Activated B cell treated with CpG ODN at 0.5 μM for 24 hours (primary cell): ENCODE data around the gene GPR26. TPM values are rescaled to one million over a fixed set of nuclear protein-coding genes. Genes with fewer than 3 reads are reported as not detected.
"Not testable (repeated sequence)": the region's sequence is repeated elsewhere in the genome, so short reads cannot be mapped to it uniquely, and the experiment has no call there.

Experiments used
- ATAC-seq: fragments of 200-7000 bp; cut with Tn5 transposase; one replicate; pipeline ENCODE4 v1.10.0; 2021; ENCODE audit warnings: low read depth, mild to moderate bottlenecking, moderate library complexity
- CTCF ChIA-PET: fragments of 350-600 bp; sonication (Branson Sonifier 250); formaldehyde crosslinking; loops from one replicate; lab custom pipeline; 2021; ENCODE audit warnings: antibody characterized with exemption; lab: Charles Lee
- POLR2A ChIA-PET: fragments of 350-600 bp; sonication (Branson Sonifier 250); formaldehyde crosslinking; loops from one replicate; lab custom pipeline; 2021; ENCODE audit warnings: antibody characterized with exemption; lab: Charles Lee
- DNase-seq: peaks from one replicate; pipeline ENCODE4 v3.0.0; 2022
- H3K27ac Mint-ChIP-seq: one replicate; pipeline ENCODE4 v1.8.0; 2020; ENCODE audit warnings: mixed read lengths
- H3K27me3 Mint-ChIP-seq: one replicate; pipeline ENCODE4 v1.8.0; 2021; ENCODE audit warnings: mixed read lengths
- H3K36me3 Mint-ChIP-seq: one replicate; pipeline ENCODE4 v1.8.0; 2021; ENCODE audit warnings: low read depth, mixed read lengths
- H3K4me1 Mint-ChIP-seq: one replicate; pipeline ENCODE4 v1.8.0; 2021; ENCODE audit warnings: mixed read lengths
- H3K4me3 Mint-ChIP-seq: one replicate; pipeline ENCODE4 v1.8.0; 2020; ENCODE audit warnings: mild to moderate bottlenecking, mixed read lengths
- H3K9me3 Mint-ChIP-seq: one replicate; pipeline ENCODE4 v1.8.0; 2020; ENCODE audit warnings: mixed read lengths
- CTCF ChIP-seq: fragments of 200-600 bp; IDR thresholded peaks from one replicate; pipeline ENCODE4 v1.8.0; 2022; ENCODE audit warnings: antibody characterized with exemption, mild to moderate bottlenecking
- intact Hi-C: fragments of 100-400 bp; cut with micrococcal nuclease; formaldehyde crosslinking; loops from one replicate; pipeline ENCODE4 v1.15.1; 2024
- total RNA-seq: library from RNA; stranded (reverse); gene quantifications from 2 replicates; pipeline ENCODE4 v1.2.3, GENCODE V29; 2022

The GPR26 gene
- total RNA-seq, 1 donor from 2014 or later: not detected

GRCh38 chr10:123722351-123722750 lies 56.2 kb downstream of the GPR26 start:
- peaks cover 2% of the 10 kb centered on the region for H3K9me3 Mint-ChIP-seq
- peaks cover 7% of the 10 kb centered on the region for H3K27me3 Mint-ChIP-seq
- H3K4me3 Mint-ChIP-seq: no peak overlapping the region
- ChIA-PET POLR2A (no interaction called here), CTCF (no interaction called here)
- no peaks in the 10 kb centered on the region for H3K4me1 Mint-ChIP-seq
- H3K27ac Mint-ChIP-seq: no peak overlapping the region
- DNase-seq: no peak
- no peak for ATAC-seq
- no peaks in the 10 kb centered on the region for H3K36me3 Mint-ChIP-seq
- intact Hi-C loops: no loop called here
- TF ChIP-seq CTCF: no peak

- H3K27ac Mint-ChIP-seq: no peak overlapping the region
- CTCF ChIA-PET: no interaction called here
- no peaks in the 10 kb centered on the region for H3K36me3 Mint-ChIP-seq
- ATAC-seq (no peak), DNase-seq (no peak)
- POLR2A ChIA-PET: no interaction called here
- no peak for TF ChIP-seq CTCF
- intact Hi-C loops: no loop called here
- no peaks in the 10 kb centered on the region for H3K9me3 Mint-ChIP-seq
- H3K4me1 Mint-ChIP-seq: no peaks in the 10 kb centered on the region
- H3K4me3 Mint-ChIP-seq: no peak overlapping the region
- peaks cover 4% of the 10 kb centered on the region for H3K27me3 Mint-ChIP-seq
These were observed 58.6 kb downstream of the GPR26 start for GRCh38 chr10:123724747-123725146.

GRCh38 chr10:123726381-123726780 lies 60.2 kb downstream of the GPR26 start:
- ATAC-seq (no peak), DNase-seq (no peak)
- POLR2A ChIA-PET: no interaction called here
- no peak overlapping the region for H3K4me3 Mint-ChIP-seq
- intact Hi-C loops: no loop called here
- H3K27me3 Mint-ChIP-seq: peaks cover 4% of the 10 kb centered on the region
- no peaks in the 10 kb centered on the region for H3K36me3 Mint-ChIP-seq
- TF ChIP-seq CTCF: no peak
- no peaks in the 10 kb centered on the region for H3K9me3 Mint-ChIP-seq
- H3K4me1 Mint-ChIP-seq: no peaks in the 10 kb centered on the region
- H3K27ac Mint-ChIP-seq: no peak overlapping the region
- CTCF ChIA-PET: no interaction called here

- H3K27ac Mint-ChIP-seq: no peak overlapping the region
- no peaks in the 10 kb centered on the region for H3K4me1 Mint-ChIP-seq
- no peak for DNase-seq
- no peak for ATAC-seq
- no peak for TF ChIP-seq CTCF
- peaks cover 4% of the 10 kb centered on the region for H3K27me3 Mint-ChIP-seq
- no peaks in the 10 kb centered on the region for H3K9me3 Mint-ChIP-seq
- H3K36me3 Mint-ChIP-seq: no peaks in the 10 kb centered on the region
- no peak overlapping the region for H3K4me3 Mint-ChIP-seq
- POLR2A ChIA-PET: no interaction called here
- intact Hi-C loops: no loop called here
- CTCF ChIA-PET: no interaction called here
These were observed 60.7 kb downstream of the GPR26 start for GRCh38 chr10:123726836-123727235.

GRCh38 chr10:123729523-123729922 lies 63.4 kb downstream of the GPR26 start:
- Mint-ChIP-seq H3K9me3 (no peaks in the 10 kb centered on the region), H3K4me3 (no peak overlapping the region), H3K27ac (no peak overlapping the region), H3K27me3 (peaks cover 4% of the 10 kb centered on the region), H3K36me3 (no peaks in the 10 kb centered on the region), H3K4me1 (no peaks in the 10 kb centered on the region)
- CTCF ChIA-PET: no interaction called here
- ATAC-seq: no peak
- no peak for TF ChIP-seq CTCF
- intact Hi-C loops: no loop called here
- no peak for DNase-seq
- POLR2A ChIA-PET: no interaction called here

DNA sequence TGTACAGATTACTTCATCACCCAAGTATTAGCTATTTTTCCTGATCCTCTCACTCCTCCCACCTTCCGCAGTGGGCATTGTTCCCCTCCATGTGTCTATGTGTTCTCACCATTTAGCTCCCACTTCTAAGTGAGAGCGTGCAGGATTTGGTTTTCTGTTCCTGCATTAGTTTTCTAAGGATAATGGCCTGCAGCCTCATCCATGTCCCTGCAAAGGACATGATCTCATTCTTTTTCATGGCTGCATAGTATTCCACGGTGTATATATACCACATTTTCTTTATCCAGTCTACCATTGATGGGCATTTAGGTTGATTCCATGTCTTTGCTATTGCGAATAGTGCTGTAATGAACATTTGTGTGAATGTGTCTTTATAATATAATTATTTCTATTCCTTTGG lies 70.8 kb downstream of the GPR26 start:
- CTCF ChIA-PET, POLR2A ChIA-PET, H3K27me3 Mint-ChIP-seq, intact Hi-C loops, H3K4me1 Mint-ChIP-seq, H3K36me3 Mint-ChIP-seq, DNase-seq, H3K4me3 Mint-ChIP-seq, H3K9me3 Mint-ChIP-seq, ATAC-seq, H3K27ac Mint-ChIP-seq: not testable (repeated sequence)
